Activated CD8-positive, alpha-beta T cell treated with anti-CD3 and anti-CD28 coated beads for 36 hours (primary cell): ENCODE data around the gene MGAT5B. TPM values are rescaled to one million over a fixed set of nuclear protein-coding genes. Genes with fewer than 3 reads are reported as not detected.

Experiments used
- ATAC-seq: fragments of 200-7000 bp; cut with Tn5 transposase; one replicate; pipeline ENCODE4 v1.10.0; 2021; ENCODE audit warnings: mild to moderate bottlenecking, moderate library complexity
- CTCF ChIA-PET: fragments of 350-600 bp; sonication (Branson Sonifier 250); formaldehyde crosslinking; loops from one replicate; lab custom pipeline; 2021; ENCODE audit warnings: antibody characterized with exemption; lab: Charles Lee
- POLR2A ChIA-PET: fragments of 350-600 bp; sonication (Branson Sonifier 250); formaldehyde crosslinking; loops from one replicate; lab custom pipeline; 2021; ENCODE audit warnings: antibody characterized with exemption; lab: Charles Lee
- DNase-seq: peaks from one replicate; pipeline ENCODE4 v3.0.0-alpha.2; 2020
- H3K27ac Mint-ChIP-seq: one replicate; pipeline ENCODE4 v1.8.0; 2021; ENCODE audit warnings: mild to moderate bottlenecking, mixed read lengths
- H3K27me3 Mint-ChIP-seq: one replicate; pipeline ENCODE4 v1.8.0; 2021; ENCODE audit warnings: mixed read lengths
- H3K36me3 Mint-ChIP-seq: one replicate; pipeline ENCODE4 v1.8.0; 2021; ENCODE audit warnings: low read depth, mixed read lengths
- H3K4me1 Mint-ChIP-seq: one replicate; pipeline ENCODE4 v1.8.0; 2021; ENCODE audit warnings: low read depth, mixed read lengths
- H3K4me3 Mint-ChIP-seq: one replicate; pipeline ENCODE4 v1.8.0; 2021; ENCODE audit warnings: mild to moderate bottlenecking, moderate library complexity, mixed read lengths
- H3K9me3 Mint-ChIP-seq: one replicate; pipeline ENCODE4 v1.8.0; 2021; ENCODE audit warnings: mixed read lengths
- CTCF ChIP-seq: fragments of 200-600 bp; IDR thresholded peaks from one replicate; pipeline ENCODE4 v1.8.0; 2022; ENCODE audit warnings: antibody characterized with exemption, mild to moderate bottlenecking
- intact Hi-C: fragments of 100-400 bp; cut with micrococcal nuclease; formaldehyde crosslinking; loops from one replicate; pipeline ENCODE4 v1.10.0; 2022
- total RNA-seq, 2 experiments: library from RNA; stranded (reverse); gene quantifications; one replicate each; pipeline ENCODE4 v1.2.3, GENCODE V29; 2021

The MGAT5B gene
- total RNA-seq, 2 experiments from 2014 or later, result not detected

- CTCF ChIA-PET, result no interaction called here
Measured at GRCh38 chr17:76927982-76928381, 59.8 kb downstream of the MGAT5B start.

GRCh38 chr17:76929148-76929547, 60.9 kb downstream of the MGAT5B start:
- DNase-seq, result no peak
- ChIA-PET POLR2A (interaction anchor here (0.8 kb wide), 1 partner anchor 476 kb away, joined by 3 read pairs; the partner anchor contains the start of gene UBE2O), CTCF (no interaction called here)
- intact Hi-C loops, result no loop called here
- no peaks in the 10 kb centered on the region for H3K27me3 Mint-ChIP-seq
- H3K4me3 Mint-ChIP-seq, result no peak overlapping the region
- H3K27ac Mint-ChIP-seq, result no peak overlapping the region
- no peak for TF ChIP-seq CTCF
- no peaks in the 10 kb centered on the region for H3K9me3 Mint-ChIP-seq
- H3K36me3 Mint-ChIP-seq, result no peaks in the 10 kb centered on the region
- ATAC-seq, result no peak
- no peaks in the 10 kb centered on the region for H3K4me1 Mint-ChIP-seq

More at GRCh38 chr17:76927982-76928381, 59.8 kb downstream of the MGAT5B start:
- no peak for TF ChIP-seq CTCF
- H3K4me3 Mint-ChIP-seq, result no peak overlapping the region
- H3K27ac Mint-ChIP-seq, result no peak overlapping the region
- H3K36me3 Mint-ChIP-seq, result no peaks in the 10 kb centered on the region
- H3K27me3 Mint-ChIP-seq, result no peaks in the 10 kb centered on the region
- DNase-seq, result no peak
- POLR2A ChIA-PET, result no interaction called here
- ATAC-seq, result no peak
- no peaks in the 10 kb centered on the region for H3K9me3 Mint-ChIP-seq
- H3K4me1 Mint-ChIP-seq, result no peaks in the 10 kb centered on the region
- intact Hi-C loops, result no loop called here

GRCh38 chr17:76929601-76930000, 61.4 kb downstream of the MGAT5B start:
- intact Hi-C loops, result no loop called here
- no peak for DNase-seq
- POLR2A ChIA-PET, result no interaction called here
- no peaks in the 10 kb centered on the region for H3K4me1 Mint-ChIP-seq
- H3K36me3 Mint-ChIP-seq, result no peaks in the 10 kb centered on the region
- no peaks in the 10 kb centered on the region for H3K9me3 Mint-ChIP-seq
- H3K4me3 Mint-ChIP-seq, result no peak overlapping the region
- ATAC-seq, result no peak
- H3K27me3 Mint-ChIP-seq, result no peaks in the 10 kb centered on the region
- no peak for TF ChIP-seq CTCF
- CTCF ChIA-PET, result interaction anchor here (1.1 kb wide), 1 partner anchor 62 kb away, joined by 6 read pairs; the partner anchor contains the start of gene MGAT5B
- H3K27ac Mint-ChIP-seq, result no peak overlapping the region

- POLR2A ChIA-PET, result no interaction called here
- intact Hi-C loops, result no loop called here
Measured at GRCh38 chr17:76930107-76930506, 61.9 kb downstream of the MGAT5B start.

More at GRCh38 chr17:76930107-76930506, 61.9 kb downstream of the MGAT5B start:
- CTCF ChIA-PET, result interaction anchor here (1.1 kb wide), 1 partner anchor 62 kb away, joined by 6 read pairs; the partner anchor contains the start of gene MGAT5B
- no peaks in the 10 kb centered on the region for H3K4me1 Mint-ChIP-seq
- no peaks in the 10 kb centered on the region for H3K9me3 Mint-ChIP-seq
- ATAC-seq (no peak), DNase-seq (no peak)
- H3K4me3 Mint-ChIP-seq, result no peak overlapping the region
- H3K27ac Mint-ChIP-seq, result no peak overlapping the region
- H3K27me3 Mint-ChIP-seq, result no peaks in the 10 kb centered on the region
- H3K36me3 Mint-ChIP-seq, result no peaks in the 10 kb centered on the region
- no peak for TF ChIP-seq CTCF
